ENCODE measurements around the gene IL3RA.

- no peak for TF ChIP-seq TAF1 (IDR thresholded peaks at IDR 0.05; ENCODE audit: borderline replicate concordance, low read depth, low read length)
- no peak for TF ChIP-seq POLR2AphosphoS5 (IDR thresholded peaks at IDR 0.05; ENCODE audit: low read depth, low read length)
Observed at GRCh38 chrX:1351981-1352714, 15.6 kb downstream of the IL3RA start.

Measured in GM12892 (cell line).